22Rv1 (cell line): ENCODE results near the gene LEMD1.

ENCODE experiments used
- ZFX ChIP-seq: fragments of 450-650 bp; IDR thresholded peaks from 2 replicates; pipeline ENCODE4 v1.6.1; 2017; ENCODE audit warnings: antibody characterized with exemption, borderline replicate concordance
- TF ChIP-seq, protein P1 (sequence below): fragments of 450-650 bp; IDR thresholded peaks from 2 replicates; pipeline ENCODE4 v1.5.1; 2017; ENCODE audit warnings: mild to moderate bottlenecking

DNA sequence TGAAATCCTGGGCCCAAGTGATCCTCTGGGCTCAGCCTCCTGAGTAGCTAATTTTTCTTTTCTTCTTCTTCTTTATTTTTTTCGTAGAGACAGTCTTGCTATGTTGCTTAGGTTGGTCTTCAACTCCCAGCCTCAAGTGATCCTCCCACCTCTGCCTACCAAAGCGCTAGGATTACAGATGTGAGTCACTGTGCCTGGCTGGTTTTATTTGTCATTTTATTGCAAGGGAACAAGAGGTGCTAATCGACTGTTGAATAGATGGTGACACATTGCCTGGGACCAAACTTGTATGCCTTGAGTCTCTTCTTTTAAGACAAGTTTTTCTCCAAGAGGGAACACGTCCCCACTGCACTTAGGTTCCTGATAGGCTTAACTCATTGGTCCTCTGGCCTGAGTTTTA, 45.1 kb downstream of the LEMD1 start:
- TF ChIP-seq, protein P1, sequence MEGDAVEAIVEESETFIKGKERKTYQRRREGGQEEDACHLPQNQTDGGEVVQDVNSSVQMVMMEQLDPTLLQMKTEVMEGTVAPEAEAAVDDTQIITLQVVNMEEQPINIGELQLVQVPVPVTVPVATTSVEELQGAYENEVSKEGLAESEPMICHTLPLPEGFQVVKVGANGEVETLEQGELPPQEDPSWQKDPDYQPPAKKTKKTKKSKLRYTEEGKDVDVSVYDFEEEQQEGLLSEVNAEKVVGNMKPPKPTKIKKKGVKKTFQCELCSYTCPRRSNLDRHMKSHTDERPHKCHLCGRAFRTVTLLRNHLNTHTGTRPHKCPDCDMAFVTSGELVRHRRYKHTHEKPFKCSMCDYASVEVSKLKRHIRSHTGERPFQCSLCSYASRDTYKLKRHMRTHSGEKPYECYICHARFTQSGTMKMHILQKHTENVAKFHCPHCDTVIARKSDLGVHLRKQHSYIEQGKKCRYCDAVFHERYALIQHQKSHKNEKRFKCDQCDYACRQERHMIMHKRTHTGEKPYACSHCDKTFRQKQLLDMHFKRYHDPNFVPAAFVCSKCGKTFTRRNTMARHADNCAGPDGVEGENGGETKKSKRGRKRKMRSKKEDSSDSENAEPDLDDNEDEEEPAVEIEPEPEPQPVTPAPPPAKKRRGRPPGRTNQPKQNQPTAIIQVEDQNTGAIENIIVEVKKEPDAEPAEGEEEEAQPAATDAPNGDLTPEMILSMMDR: no peak
- TF ChIP-seq ZFX: no peak
